Heart left ventricle (tissue), 16 donors: ENCODE data around the gene PLA2R1. TPM values are rescaled to one million over a fixed set of nuclear protein-coding genes. Genes with fewer than 3 reads are reported as not detected.
A peak's percentile ranks its signal among the peaks of the same experiment; 100 is the strongest.

Experiments used
- ATAC-seq, 4 donors: fragments of 200-7000 bp; cut with Tn5 transposase; one replicate each; pipeline ENCODE4 v1.9.1; 2020 to 2022; ENCODE audit warnings: moderate library complexity in 4 of 4, mild to moderate bottlenecking in 3 of 4, moderate number of reproducible peaks in 1 of 4
- DNase-seq, 5 donors: peaks; one replicate each; pipeline ENCODE4 v3.0.0-alpha.2; 2020
- H3K27ac ChIP-seq, 12 donors: fragments of 200-600 bp; sonication (generic) in 4 of 12; one replicate each; pipeline versions ENCODE4 v1.5.0 to v1.8.0; 2016 to 2022; ENCODE audit warnings: mild to moderate bottlenecking in 2 of 12
- H3K27me3 ChIP-seq, 9 donors: fragments of 200-600 bp; sonication (generic) in 2 of 9; one replicate each; pipeline versions ENCODE4 v1.5.1 to v1.8.0; 2016 to 2022; ENCODE audit warnings: mild to moderate bottlenecking in 3 of 9
- H3K36me3 ChIP-seq, 9 donors: fragments of 200-600 bp; sonication (generic) in 2 of 9; one replicate each; pipeline versions ENCODE4 v1.5.0 to v1.8.0; 2018 to 2022; ENCODE audit warnings: mild to moderate bottlenecking in 2 of 9
- H3K4me1 ChIP-seq, 12 donors: fragments of 200-600 bp; sonication (generic) in 4 of 12; one replicate each; pipeline versions ENCODE4 v1.5.0 to v1.8.0; 2016 to 2022; ENCODE audit warnings: mild to moderate bottlenecking in 3 of 12
- H3K4me3 ChIP-seq, 12 donors: fragments of 200-600 bp; sonication (generic) in 4 of 12; one replicate each; pipeline versions ENCODE4 v1.5.0 to v1.8.0; 2017 to 2022; ENCODE audit warnings: mild to moderate bottlenecking in 9 of 12, moderate library complexity in 4 of 12
- H3K9me3 ChIP-seq, 12 donors: fragments of 200-600 bp; sonication (generic) in 4 of 12; one replicate each; pipeline versions ENCODE4 v1.5.0 to v1.8.0; 2016 to 2022; ENCODE audit warnings: mild to moderate bottlenecking in 1 of 12
- POLR2A ChIP-seq, 2 donors: fragments of 450-650 bp; IDR thresholded peaks; one replicate each; pipeline ENCODE4 v1.6.1; 2017; ENCODE audit warnings: antibody characterized with exemption in 2 of 2, mild to moderate bottlenecking in 2 of 2, moderate library complexity in 2 of 2
- WGBS, 4 donors: extraction: QIAGEN DNeasy Blood & Tissue Kit in 2 of 4; methylation state at CpG; one replicate each; pipeline versions ENCODE4 v1.1.5 to v1.1.7; 2013 to 2018; 5-methylcytosine and 5-hydroxymethylcytosine counted together
- intact Hi-C, 10 donors: fragments of 100-400 bp; cut with DNase I; formaldehyde crosslinking; loops; one replicate each; pipeline versions ENCODE4 v1.11.1 to v1.14.2; 2022
- polyA plus RNA-seq, 2 donors: library from polyadenylated mRNA; stranded (reverse); fragments of 200-250 nt; gene quantifications; one replicate each; pipeline ENCODE4 v1.2.3, GENCODE V29; 2013
- total RNA-seq, 9 donors: library from RNA; depleted of rRNA in 2 of 9; stranded (reverse); fragments of >200 nt in 2 of 9; fragmentation: NEBNext Ultra II Directional in 3 of 9; extraction: Animal tissue kit (Norgen Biotek cat#: 25700) in 3 of 9; gene quantifications; one replicate each; pipeline versions ENCODE4 v1.1.0 to v1.2.4, GENCODE V29; 2016 to 2023
- TF ChIP-seq, protein P1 (sequence below), 12 donors: fragments of 200-600 bp; sonication (generic) in 4 of 12; IDR thresholded peaks; one replicate each; pipeline versions ENCODE4 v1.5.0 to v1.8.0; 2018 to 2022; ENCODE audit warnings: antibody characterized with exemption in 12 of 12, mild to moderate bottlenecking in 5 of 12
- donor health status: ischemic (EF 13 %, LVEDD 7.1; RV severe dilation, severe dysfunction).
- donor health status: healthy with polysubstance abuse.
- donor health status: DM: no; HTN: yes; CAD: no.
- donor health status: DM: no; HTN: no; CAD: no.
- donor health status: ischemic (EF 25% LVEDD 6.9; RV normal size, moderate dysfunction).
- donor health status: ischemic (EF 25% LVEDD 5.7; RV mildly dilated, moderate dysfunction).
- donor health status: healthy.
- donor health status: DM: yes; HTN: yes; CAD: no.
- donor health status: ischemic (EF 35%, LVEDD 5.7; RV mildly dilated, moderate dysfunction).
- donor health status: nonischemic (EF 11% LVEDD 7.7; RV severe dilation, severe dysfunction).
- donor health status: DM: yes; HTN: yes; CAD: no.
- donor health status: PGD.
- donor health status: ischemic (EF 29% LVEDD 5.4; RV normal size, mild dysfunction).
- donor health status: nonischemic (EF 23%, LVEDD 6.1; RV moderate dilation, normal function).

The PLA2R1 gene
- total and polyA plus RNA-seq, 11 donors, result 0.36 to 4.7 (median 2.1) TPM

DNA sequence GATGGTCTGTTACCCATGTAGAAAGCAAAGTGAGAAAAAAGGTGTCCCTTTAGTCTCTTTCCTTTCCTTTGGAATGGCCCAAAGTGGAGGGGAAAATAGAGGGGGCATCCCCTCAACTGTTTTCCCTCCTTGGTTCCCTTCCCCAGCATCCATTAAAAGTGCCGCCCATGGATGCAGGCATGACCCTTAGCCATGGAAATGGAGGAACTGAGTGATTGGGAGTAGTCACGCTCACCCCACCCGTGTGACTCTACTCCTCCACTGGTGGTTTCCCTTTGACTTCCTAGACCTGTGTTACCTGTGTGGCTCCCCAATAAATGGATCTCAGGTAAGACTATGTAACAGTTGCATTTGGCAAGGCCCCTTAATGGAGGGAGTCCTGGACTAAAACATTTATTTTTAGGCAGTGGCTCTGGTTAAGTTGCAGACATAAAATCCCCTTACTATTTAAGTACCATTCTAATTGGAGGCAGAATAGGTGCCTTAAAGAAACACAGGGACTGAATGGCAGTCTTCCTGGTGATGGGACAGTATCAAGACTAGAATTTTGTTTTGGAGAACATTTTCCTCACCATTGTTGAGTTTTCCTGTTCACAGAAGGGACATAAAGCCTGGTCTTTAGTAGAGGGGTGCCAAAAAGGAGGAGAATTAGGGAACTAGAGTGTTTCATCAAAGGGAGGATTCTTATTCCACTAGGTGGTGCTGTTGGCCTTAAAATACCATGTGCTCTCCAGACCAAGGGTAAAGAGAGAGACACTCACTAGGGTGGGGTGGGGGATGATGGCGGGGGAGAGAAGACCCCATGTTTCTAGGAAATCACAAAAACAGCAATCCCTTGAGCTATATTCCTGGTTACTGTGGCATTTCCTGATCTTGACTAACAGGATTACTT is 25.7 kb upstream of the PLA2R1 start:
- WGBS, 4 donors, result 74 to 83% (median 78%) methylated on average over 4 of the region's 4 CpGs
- Histone ChIP-seq H3K4me3 (no peak overlapping the region), H3K27me3 (no peaks in the 10 kb centered on the region), H3K27ac (no peak overlapping the region), H3K4me1 (no peaks in the 10 kb centered on the region), H3K36me3 (no peaks in the 10 kb centered on the region), H3K9me3 (peaks cover 5 to 92% (median 49%) of the 10 kb centered on the region in 12 donors)
- no peak for DNase-seq
- TF ChIP-seq POLR2A (IDR thresholded peaks at IDR 0.05), result no peak
- TF ChIP-seq, protein P1, sequence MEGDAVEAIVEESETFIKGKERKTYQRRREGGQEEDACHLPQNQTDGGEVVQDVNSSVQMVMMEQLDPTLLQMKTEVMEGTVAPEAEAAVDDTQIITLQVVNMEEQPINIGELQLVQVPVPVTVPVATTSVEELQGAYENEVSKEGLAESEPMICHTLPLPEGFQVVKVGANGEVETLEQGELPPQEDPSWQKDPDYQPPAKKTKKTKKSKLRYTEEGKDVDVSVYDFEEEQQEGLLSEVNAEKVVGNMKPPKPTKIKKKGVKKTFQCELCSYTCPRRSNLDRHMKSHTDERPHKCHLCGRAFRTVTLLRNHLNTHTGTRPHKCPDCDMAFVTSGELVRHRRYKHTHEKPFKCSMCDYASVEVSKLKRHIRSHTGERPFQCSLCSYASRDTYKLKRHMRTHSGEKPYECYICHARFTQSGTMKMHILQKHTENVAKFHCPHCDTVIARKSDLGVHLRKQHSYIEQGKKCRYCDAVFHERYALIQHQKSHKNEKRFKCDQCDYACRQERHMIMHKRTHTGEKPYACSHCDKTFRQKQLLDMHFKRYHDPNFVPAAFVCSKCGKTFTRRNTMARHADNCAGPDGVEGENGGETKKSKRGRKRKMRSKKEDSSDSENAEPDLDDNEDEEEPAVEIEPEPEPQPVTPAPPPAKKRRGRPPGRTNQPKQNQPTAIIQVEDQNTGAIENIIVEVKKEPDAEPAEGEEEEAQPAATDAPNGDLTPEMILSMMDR (IDR thresholded peaks at IDR 0.05), result no peak
- no peak for ATAC-seq
- intact Hi-C loops, result no loop called here

- Histone ChIP-seq H3K27me3 (no peaks in the 10 kb centered on the region), H3K27ac (no peak overlapping the region), H3K4me1 (no peaks in the 10 kb centered on the region), H3K4me3 (no peak overlapping the region), H3K9me3 (peaks cover 5 to 78% (median 49%) of the 10 kb centered on the region in 12 donors), H3K36me3 (no peaks in the 10 kb centered on the region)
- DNase-seq (no peak), ATAC-seq (no peak)
- TF ChIP-seq POLR2A (IDR thresholded peaks at IDR 0.05), result no peak
- TF ChIP-seq, protein P1 (IDR thresholded peaks at IDR 0.05), result peak in 1 of 12 donors; percentile 9
- intact Hi-C loops, result no loop called here
- WGBS, 4 donors, result 84 to 91% (median 88%) methylated on average over 3 of the region's 3 CpGs
Observed at GRCh38 chr2:160085662-160086061, 23.2 kb upstream of the PLA2R1 start.

- WGBS, 4 donors, result 80 to 88% (median 85%) methylated on average over 4 of the region's 4 CpGs
Observed at GRCh38 chr2:160077912-160078810, 15.7 kb upstream of the PLA2R1 start.

DNA sequence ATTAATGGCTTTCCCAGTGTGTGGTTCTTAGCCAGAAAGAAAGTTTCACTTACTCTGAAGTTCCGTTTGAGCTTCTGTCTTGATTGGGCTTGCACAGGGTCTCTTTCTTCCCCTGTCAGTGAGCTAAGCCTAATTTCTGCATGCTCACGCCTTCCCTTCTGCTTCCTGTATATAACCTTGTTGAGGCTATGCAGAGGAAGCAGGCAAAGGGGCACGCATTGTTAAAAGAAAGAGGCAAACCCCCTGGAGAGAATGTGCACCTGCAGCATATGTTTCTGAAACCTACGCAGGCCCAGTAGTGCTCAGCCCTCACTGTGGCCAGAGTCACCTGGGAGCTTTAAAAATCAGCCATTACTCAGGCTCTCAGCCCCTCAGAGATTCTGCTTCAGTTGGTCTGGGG is 14.5 kb upstream of the PLA2R1 start:
- Histone ChIP-seq H3K9me3 (peaks cover 0 to 22% (median 0%) of the 10 kb centered on the region in 12 donors), H3K4me1 (peaks cover 0 to 7% (median 0%) of the 10 kb centered on the region in 12 donors), H3K27ac (no peak overlapping the region), H3K36me3 (no peaks in the 10 kb centered on the region), H3K4me3 (no peak overlapping the region), H3K27me3 (no peaks in the 10 kb centered on the region)
- ATAC-seq (no peak), DNase-seq (no peak)
- intact Hi-C loops, result no loop called here
- no peak for TF ChIP-seq POLR2A (IDR thresholded peaks at IDR 0.05)
- TF ChIP-seq, protein P1 (IDR thresholded peaks at IDR 0.05), result no peak
- 53 to 69% (median 61%) methylated on average over 4 of the region's 4 CpGs for WGBS, 4 donors

More at GRCh38 chr2:160077912-160078810, 15.7 kb upstream of the PLA2R1 start:
- H3K9me3 ChIP-seq, result peaks cover 0 to 22% (median 0%) of the 10 kb centered on the region in 12 donors
- no peak for DNase-seq
- no peaks in the 10 kb centered on the region for H3K36me3 ChIP-seq
- H3K27me3 ChIP-seq, result no peaks in the 10 kb centered on the region
- H3K4me3 ChIP-seq, result no peak overlapping the region
- TF ChIP-seq POLR2A (IDR thresholded peaks at IDR 0.05), result no peak
- intact Hi-C loops, result no loop called here
- no peak for ATAC-seq
- peaks cover 0 to 7% (median 0%) of the 10 kb centered on the region in 12 donors for H3K4me1 ChIP-seq
- no peak overlapping the region for H3K27ac ChIP-seq
